Glutamatergic neuron (in vitro differentiated cells): Measurements from ENCODE around the gene MICU1. TPM values are rescaled to one million over a fixed set of nuclear protein-coding genes. Genes with fewer than 3 reads are reported as not detected.
A peak's percentile ranks its signal among the peaks of the same experiment; 100 is the strongest.

Experiments
- DNase-seq: peaks from one replicate; pipeline ENCODE4 v3.0.0; 2022
- H3K27ac Mint-ChIP-seq: one replicate; pipeline ENCODE4 v1.8.0; 2020; ENCODE audit warnings: mild to moderate bottlenecking, mixed read lengths, inconsistent platforms; ENCODE audit not compliant: unreplicated experiment
- H3K27me3 Mint-ChIP-seq: one replicate; pipeline ENCODE4 v1.8.0; 2020; ENCODE audit warnings: mild to moderate bottlenecking, moderate library complexity, mixed read lengths, inconsistent platforms; ENCODE audit not compliant: unreplicated experiment
- H3K36me3 Mint-ChIP-seq: one replicate; pipeline ENCODE4 v1.8.0; 2020; ENCODE audit warnings: mild to moderate bottlenecking, mixed read lengths, inconsistent platforms; ENCODE audit not compliant: unreplicated experiment
- H3K4me1 Mint-ChIP-seq: one replicate; pipeline ENCODE4 v1.8.0; 2020; ENCODE audit warnings: mild to moderate bottlenecking, low read depth, mixed read lengths, inconsistent platforms; ENCODE audit not compliant: unreplicated experiment
- H3K4me3 Mint-ChIP-seq: one replicate; pipeline ENCODE4 v1.8.0; 2020; ENCODE audit warnings: mild to moderate bottlenecking, mixed read lengths, inconsistent platforms; ENCODE audit not compliant: unreplicated experiment
- H3K9me3 Mint-ChIP-seq: one replicate; pipeline ENCODE4 v1.8.0; 2020; ENCODE audit warnings: mild to moderate bottlenecking, moderate library complexity, mixed read lengths, inconsistent platforms; ENCODE audit not compliant: unreplicated experiment
- total RNA-seq: library from RNA; stranded (reverse); fragmentation: NEBNext Ultra II Directional; extraction: Animal tissue kit (Norgen Biotek cat#: 25700); gene quantifications from one replicate; pipeline ENCODE4 v1.2.1, GENCODE V29; 2021; ENCODE audit not compliant: unreplicated experiment
- TF ChIP-seq, protein P1 (sequence below): fragments of 200-600 bp; sonication (generic); IDR thresholded peaks from one replicate; pipeline ENCODE4 v1.5.0; 2021; ENCODE audit not compliant: partially characterized antibody, unreplicated experiment

The MICU1 gene
- total RNA-seq, 1 donor from 2014 or later, result 33.5 TPM

DNA sequence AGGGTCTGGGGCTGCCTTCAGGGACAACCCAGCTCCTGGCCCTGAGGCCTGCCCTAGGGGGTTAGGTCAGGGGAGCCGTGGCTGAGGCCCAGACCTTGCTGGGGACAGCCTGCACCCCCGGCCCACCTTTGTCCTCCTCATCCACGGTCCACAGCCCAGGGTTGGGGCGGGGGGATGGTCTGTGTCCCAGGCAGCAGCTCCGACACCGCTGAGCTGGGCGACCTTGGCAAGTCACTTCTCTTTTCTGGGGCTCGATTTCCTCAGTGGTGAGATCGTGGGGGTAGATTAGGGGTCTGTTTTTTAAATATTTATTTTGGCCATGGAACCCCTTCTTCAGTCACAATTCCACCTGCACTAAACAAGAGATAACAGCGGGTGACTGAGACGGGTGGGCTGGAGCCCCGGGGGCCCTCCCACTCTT lies 302.1 kb downstream of the MICU1 start:
- H3K27ac Mint-ChIP-seq, result no peak overlapping the region
- H3K4me3 Mint-ChIP-seq, result no peak overlapping the region
- H3K27me3 Mint-ChIP-seq, result peaks cover 11% of the 10 kb centered on the region
- TF ChIP-seq, protein P1, sequence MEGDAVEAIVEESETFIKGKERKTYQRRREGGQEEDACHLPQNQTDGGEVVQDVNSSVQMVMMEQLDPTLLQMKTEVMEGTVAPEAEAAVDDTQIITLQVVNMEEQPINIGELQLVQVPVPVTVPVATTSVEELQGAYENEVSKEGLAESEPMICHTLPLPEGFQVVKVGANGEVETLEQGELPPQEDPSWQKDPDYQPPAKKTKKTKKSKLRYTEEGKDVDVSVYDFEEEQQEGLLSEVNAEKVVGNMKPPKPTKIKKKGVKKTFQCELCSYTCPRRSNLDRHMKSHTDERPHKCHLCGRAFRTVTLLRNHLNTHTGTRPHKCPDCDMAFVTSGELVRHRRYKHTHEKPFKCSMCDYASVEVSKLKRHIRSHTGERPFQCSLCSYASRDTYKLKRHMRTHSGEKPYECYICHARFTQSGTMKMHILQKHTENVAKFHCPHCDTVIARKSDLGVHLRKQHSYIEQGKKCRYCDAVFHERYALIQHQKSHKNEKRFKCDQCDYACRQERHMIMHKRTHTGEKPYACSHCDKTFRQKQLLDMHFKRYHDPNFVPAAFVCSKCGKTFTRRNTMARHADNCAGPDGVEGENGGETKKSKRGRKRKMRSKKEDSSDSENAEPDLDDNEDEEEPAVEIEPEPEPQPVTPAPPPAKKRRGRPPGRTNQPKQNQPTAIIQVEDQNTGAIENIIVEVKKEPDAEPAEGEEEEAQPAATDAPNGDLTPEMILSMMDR, result no peak
- no peak for DNase-seq
- peaks cover 33% of the 10 kb centered on the region for H3K4me1 Mint-ChIP-seq
- H3K36me3 Mint-ChIP-seq, result no peaks in the 10 kb centered on the region
- peaks cover 16% of the 10 kb centered on the region for H3K9me3 Mint-ChIP-seq

DNA sequence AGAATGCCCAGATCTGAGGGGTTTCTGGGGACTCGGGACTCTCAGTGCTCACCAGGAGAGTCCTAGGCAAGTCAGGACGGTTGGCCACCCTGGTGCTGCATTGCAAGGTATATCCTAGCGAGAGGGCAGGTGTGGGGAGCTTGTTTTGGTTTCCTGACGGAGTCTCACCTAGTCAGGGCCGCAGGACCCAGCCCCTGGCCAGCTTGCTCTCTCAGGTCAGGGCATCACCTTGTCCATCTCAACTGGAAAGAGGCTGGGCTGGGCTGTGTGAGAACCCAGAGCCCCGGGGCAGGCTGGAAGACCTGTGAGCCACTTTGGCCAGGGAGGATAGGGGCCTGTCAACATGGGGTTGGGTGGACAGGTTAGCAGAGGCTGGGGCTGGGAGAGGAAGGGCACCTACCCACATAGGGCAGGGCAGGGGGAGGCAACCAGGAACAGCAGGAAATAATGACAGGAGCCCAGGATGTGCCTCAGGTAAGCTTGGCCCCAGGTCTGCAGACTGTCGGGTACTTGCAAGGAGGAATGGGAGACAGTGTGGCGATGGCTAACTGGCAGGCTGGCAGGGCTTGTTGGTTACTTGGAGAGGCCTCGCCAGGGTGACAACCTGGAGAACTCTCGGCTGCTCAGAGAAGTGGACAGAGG lies 302.6 kb downstream of the MICU1 start:
- Mint-ChIP-seq H3K27ac (no peak overlapping the region), H3K27me3 (peaks cover 13% of the 10 kb centered on the region), H3K9me3 (peaks cover 16% of the 10 kb centered on the region), H3K4me3 (no peak overlapping the region), H3K36me3 (no peaks in the 10 kb centered on the region), H3K4me1 (peaks cover 33% of the 10 kb centered on the region)
- DNase-seq, result no peak
- TF ChIP-seq, protein P1, result no peak

DNA sequence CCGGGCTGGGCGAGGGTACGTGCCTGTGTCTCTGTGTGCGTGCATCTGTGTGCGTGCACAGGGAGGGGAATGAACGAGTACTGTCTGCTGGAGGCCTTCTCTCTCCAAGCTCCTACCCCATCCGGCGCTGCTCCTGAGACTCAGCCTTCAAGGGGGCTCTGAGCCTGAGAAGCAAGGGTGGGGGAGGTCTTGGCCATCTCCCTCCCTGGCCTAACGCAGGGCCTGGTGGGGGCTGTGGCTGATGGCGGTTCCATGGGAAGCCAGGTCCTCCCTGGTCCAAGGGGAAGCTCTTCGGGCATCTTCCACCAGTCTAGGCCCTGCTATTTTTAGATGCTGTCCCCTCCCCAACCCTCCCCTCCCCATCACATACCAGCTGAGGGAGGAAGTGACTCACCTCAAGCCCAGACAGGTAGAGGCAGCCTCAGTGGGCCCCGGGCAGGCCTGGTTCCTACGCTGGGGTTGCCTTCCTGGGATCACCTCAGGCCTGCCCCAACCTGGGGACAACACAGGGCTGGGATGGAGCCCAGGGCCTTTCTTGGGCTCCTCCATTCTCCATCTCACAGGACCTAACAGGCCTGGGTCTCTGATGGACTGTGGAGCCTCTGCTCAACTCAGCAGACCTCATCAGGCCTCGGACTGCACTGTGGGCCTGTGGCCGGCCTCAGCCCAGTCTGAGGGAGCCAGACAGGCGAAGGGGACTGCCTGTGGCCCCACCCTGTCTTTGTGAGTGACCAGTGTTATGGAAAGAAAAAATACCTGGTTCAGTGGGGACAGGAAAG lies 303.4 kb downstream of the MICU1 start:
- peaks cover 29% of the 10 kb centered on the region for H3K4me1 Mint-ChIP-seq
- TF ChIP-seq, protein P1, result no peak
- H3K27ac Mint-ChIP-seq, result peak overlapping the region; percentile 99
- H3K36me3 Mint-ChIP-seq, result no peaks in the 10 kb centered on the region
- H3K9me3 Mint-ChIP-seq, result peaks cover 16% of the 10 kb centered on the region
- DNase-seq, result no peak
- H3K27me3 Mint-ChIP-seq, result peaks cover 14% of the 10 kb centered on the region
- H3K4me3 Mint-ChIP-seq, result peak overlapping the region; percentile 67

DNA sequence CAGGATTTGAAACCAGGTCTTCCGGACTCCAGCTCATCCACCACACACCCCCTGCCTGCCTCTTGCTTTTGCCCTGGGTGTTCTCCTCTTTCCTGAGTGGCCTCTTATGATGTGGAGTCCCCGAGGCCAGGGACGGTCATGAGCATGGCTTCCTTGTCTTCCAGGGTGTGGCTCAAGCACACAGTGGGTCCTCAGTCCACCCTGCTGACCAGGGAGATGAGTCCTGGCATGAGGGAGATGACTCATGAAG lies 303.9 kb downstream of the MICU1 start:
- H3K4me3 Mint-ChIP-seq, result peak overlapping the region; percentile 67
- TF ChIP-seq, protein P1, result no peak
- no peak for DNase-seq
- H3K27ac Mint-ChIP-seq, result peak overlapping the region; percentile 99
- no peaks in the 10 kb centered on the region for H3K36me3 Mint-ChIP-seq
- peaks cover 18% of the 10 kb centered on the region for H3K9me3 Mint-ChIP-seq
- peaks cover 32% of the 10 kb centered on the region for H3K4me1 Mint-ChIP-seq
- H3K27me3 Mint-ChIP-seq, result peaks cover 15% of the 10 kb centered on the region
